H1 (cell line): ENCODE results near the gene RHOBTB3. TPM values are rescaled to one million over a fixed set of nuclear protein-coding genes. Genes with fewer than 3 reads are reported as not detected.

Source experiments
- CTCF ChIA-PET: fragments of 300-600 bp; sonication (Branson Sonifier 250); formaldehyde crosslinking; loops from one replicate; lab custom pipeline; 2021; ENCODE audit not compliant: partially characterized antibody; lab: Charles Lee
- POLR2A ChIA-PET: fragments of 300-600 bp; sonication (Branson Sonifier 250); formaldehyde crosslinking; loops from one replicate; lab custom pipeline; 2021; ENCODE audit warnings: inconsistent platforms; ENCODE audit not compliant: partially characterized antibody; lab: Charles Lee
- DNase-seq, 2 experiments: peaks; one replicate each; pipeline versions ENCODE4 v3.0.0 to v3.0.0-alpha.2; 2010 to 2022; ENCODE audit warnings: low spot score in 2 of 2, low read depth in 1 of 2, mixed read lengths in 1 of 2
- FAIRE-seq: peaks from 2 replicates; lab custom pipeline; 2011; peaks lifted over from hg19 to GRCh38; lab: Jason Lieb, UNC
- H2AFZ ChIP-seq: 2 replicates; pipeline ENCODE4 v1.8.1; 2012; ENCODE audit warnings: low read length, inconsistent platforms
- H2AK5ac ChIP-seq: 2 replicates; pipeline ENCODE4 v1.6.1; 2013; ENCODE audit warnings: low read depth, low read length
- H2BK120ac ChIP-seq: replicated peaks from 2 replicates; pipeline ENCODE3; 2013; ENCODE audit warnings: low read depth, low read length, inconsistent platforms
- H2BK12ac ChIP-seq: 2 replicates; pipeline ENCODE4 v1.6.1; 2013; ENCODE audit warnings: low read depth, low read length
- H2BK15ac ChIP-seq: 2 replicates; pipeline ENCODE4 v1.6.1; 2013; ENCODE audit warnings: low read length
- H2BK20ac ChIP-seq: 2 replicates; pipeline ENCODE4 v1.6.1; 2013; ENCODE audit warnings: low read length
- H2BK5ac ChIP-seq: 2 replicates; pipeline ENCODE4 v1.6.1; 2013; ENCODE audit warnings: low read depth, low read length
- H3K14ac ChIP-seq: 2 replicates; pipeline ENCODE4 v1.6.1; 2013; ENCODE audit warnings: inconsistent platforms; ENCODE audit not compliant: insufficient read length
- H3K18ac ChIP-seq: 2 replicates; pipeline ENCODE4 v1.6.1; 2013; ENCODE audit warnings: low read length; ENCODE audit errors: extremely low read depth
- H3K23ac ChIP-seq: 2 replicates; pipeline ENCODE4 v1.6.1; 2013; ENCODE audit warnings: inconsistent platforms; ENCODE audit not compliant: insufficient read length
- H3K23me2 ChIP-seq: 2 replicates; pipeline ENCODE4 v1.6.1; 2013; ENCODE audit warnings: low read depth, low read length
- H3K27ac ChIP-seq: 2 replicates; pipeline ENCODE4 v1.6.1; 2011; ENCODE audit warnings: low read depth, low read length, inconsistent platforms
- H3K27me3 ChIP-seq, 4 experiments: replicated peaks in 1 of 4; 1 replicate in 1 of 4; 2 replicates in 3 of 4; pipeline versions ENCODE4 v1.6.1 to v1.8.1; 2011 to 2013; ENCODE audit warnings: low read length in 3 of 4, mild to moderate bottlenecking in 3 of 4, inconsistent platforms in 2 of 4, mixed read lengths in 2 of 4, moderate library complexity in 1 of 4; ENCODE audit not compliant: control insufficient read depth in 3 of 4, insufficient read depth in 3 of 4; ENCODE audit errors: extremely low read depth in 1 of 4
- H3K36me3 ChIP-seq, 4 experiments: 2 replicates each; pipeline versions ENCODE4 v1.6.1 to v1.8.1; 2011 to 2013; ENCODE audit warnings: mild to moderate bottlenecking in 4 of 4, low read length in 3 of 4, moderate library complexity in 2 of 4, control low read depth in 1 of 4, inconsistent platforms in 1 of 4; ENCODE audit not compliant: insufficient read depth in 4 of 4, control insufficient read depth in 2 of 4
- H3K4ac ChIP-seq: replicated peaks from 2 replicates; pipeline ENCODE3; 2013; ENCODE audit warnings: low read length, low read depth, mixed read lengths, inconsistent platforms; ENCODE audit not compliant: insufficient read length
- H3K4me1 ChIP-seq, 4 experiments: replicated peaks in 1 of 4; 1 replicate in 1 of 4; 2 replicates in 3 of 4; pipeline versions ENCODE4 v1.6.1 to v1.8.1; 2011 to 2013; ENCODE audit warnings: low read length in 3 of 4, inconsistent platforms in 2 of 4, mixed read lengths in 1 of 4; ENCODE audit not compliant: insufficient read depth in 4 of 4, control insufficient read depth in 3 of 4
- H3K4me2 ChIP-seq, 2 experiments: 2 replicates each; pipeline versions ENCODE4 v1.6.1 to v1.8.1; 2011 to 2013; ENCODE audit warnings: low read depth in 2 of 2, low read length in 2 of 2, control low read depth in 1 of 2, inconsistent platforms in 1 of 2, mild to moderate bottlenecking in 1 of 2; ENCODE audit not compliant: insufficient read depth in 1 of 2
- H3K4me3 ChIP-seq, 4 experiments: fragments of 200-600, 300-600 bp in 1 of 4; sonication (generic), shearing (Covaris generic), sonication (Bioruptor Twin) in 1 of 4; 2 replicates each; pipeline versions ENCODE4 v1.5.1 to v1.8.1; 2011 to 2016; ENCODE audit warnings: low read length in 4 of 4, low read depth in 3 of 4, control low read depth in 2 of 4, inconsistent platforms in 2 of 4, mild to moderate bottlenecking in 2 of 4, mixed read lengths in 1 of 4, moderate library complexity in 1 of 4; ENCODE audit not compliant: insufficient read depth in 2 of 4; ENCODE audit errors: extremely low read depth in 1 of 4
- H3K56ac ChIP-seq: replicated peaks from 2 replicates; pipeline ENCODE3; 2013; ENCODE audit warnings: low read depth, mild to moderate bottlenecking, mixed read lengths, low read length, inconsistent platforms; ENCODE audit not compliant: insufficient read length
- H3K79me1 ChIP-seq: 2 replicates; pipeline ENCODE4 v1.6.1; 2013; ENCODE audit warnings: low read depth, low read length, control low read depth
- H3K79me2 ChIP-seq, 2 experiments: 2 replicates each; pipeline versions ENCODE4 v1.6.1 to v1.8.1; 2012 to 2013; ENCODE audit warnings: low read length in 2 of 2, mild to moderate bottlenecking in 2 of 2, inconsistent platforms in 1 of 2; ENCODE audit not compliant: insufficient read depth in 2 of 2, control insufficient read depth in 1 of 2
- H3K9ac ChIP-seq, 4 experiments: replicated peaks in 1 of 4; 1 replicate in 1 of 4; 2 replicates in 3 of 4; pipeline versions ENCODE4 v1.6.1 to v1.8.1; 2011 to 2013; ENCODE audit warnings: low read depth in 3 of 4, low read length in 3 of 4, control low read depth in 2 of 4, mild to moderate bottlenecking in 2 of 4, moderate library complexity in 2 of 4, inconsistent platforms in 1 of 4; ENCODE audit errors: extremely low read depth in 1 of 4
- H3K9me3 ChIP-seq, 2 experiments: 2 replicates each; pipeline versions ENCODE4 v1.6.1 to v1.8.1; 2012 to 2013; ENCODE audit warnings: mild to moderate bottlenecking in 2 of 2, moderate library complexity in 2 of 2, control low read depth in 1 of 2, inconsistent platforms in 1 of 2, low read depth in 1 of 2, low read length in 1 of 2, mixed read lengths in 1 of 2; ENCODE audit not compliant: insufficient read depth in 2 of 2
- H4K20me1 ChIP-seq, 2 experiments: replicated peaks in 1 of 2; 2 replicates each; pipeline versions ENCODE3 to v1.8.1; 2011 to 2013; ENCODE audit warnings: inconsistent platforms in 2 of 2, low read length in 2 of 2, mild to moderate bottlenecking in 1 of 2; ENCODE audit not compliant: insufficient read depth in 2 of 2, control insufficient read depth in 1 of 2
- H4K5ac ChIP-seq: 2 replicates; pipeline ENCODE4 v1.6.1; 2013; ENCODE audit warnings: low read length, low read depth, mixed read lengths, inconsistent platforms; ENCODE audit not compliant: insufficient read length
- H4K8ac ChIP-seq: 2 replicates; pipeline ENCODE4 v1.8.0; 2013; ENCODE audit warnings: mild to moderate bottlenecking, moderate library complexity, low read length, inconsistent platforms; ENCODE audit not compliant: insufficient read depth; ENCODE audit errors: extremely low read depth
- H4K91ac ChIP-seq: replicated peaks from 2 replicates; pipeline ENCODE3; 2013; ENCODE audit warnings: low read length, mixed read lengths, inconsistent platforms; ENCODE audit not compliant: insufficient read length
- EZH2 ChIP-seq: fragments of 200-600 bp; sonication (generic); IDR thresholded peaks from 2 replicates; pipeline ENCODE4 v1.7.1; 2012; ENCODE audit warnings: low read depth, mild to moderate bottlenecking, moderate library complexity, low read length, inconsistent platforms; ENCODE audit not compliant: severe bottlenecking
- SIRT6 ChIP-seq: IDR thresholded peaks from one replicate; pipeline ENCODE4 v1.7.1; 2012; ENCODE audit warnings: low read length, inconsistent platforms
- WGBS, 2 experiments: shearing (Covaris generic) in 1 of 2; methylation state at CpG; one replicate each; pipeline versions ENCODE4 v1.1.6 to v1.1.7; 2013 to 2015; ENCODE audit warnings: low lambda C conversion rate in 2 of 2, mixed read lengths in 2 of 2, inconsistent platforms in 1 of 2, low coverage in 1 of 2, missing lambda C conversion rate in 1 of 2; ENCODE audit not compliant: insufficient replicate concordance in 2 of 2, insufficient coverage in 1 of 2, insufficient read length in 1 of 2; ENCODE audit errors: extremely low coverage in 1 of 2, missing lambda C conversion rate in 1 of 2; 5-methylcytosine and 5-hydroxymethylcytosine counted together
- polyA plus RNA-seq, 7 experiments: library from polyadenylated mRNA; depleted of rRNA in 3 of 7; stranded (reverse) in 5 of 7; unstranded in 2 of 7; fragments of >200 nt in 5 of 7; fragments of 200-250 nt in 2 of 7; gene quantifications; 1 replicate in 5 of 7; 2 replicates in 1 of 7; 4 replicates in 1 of 7; pipeline versions ENCODE4 v1.2.1 to v1.2.3, GENCODE V29; 2011 to 2013; ENCODE audit warnings: missing spikeins in 2 of 7, mixed read lengths in 2 of 7
- total RNA-seq: library from RNA; stranded (reverse); fragmentation: NEBNext Ultra II Directional; extraction: Animal tissue kit (Norgen Biotek cat#: 25700); gene quantifications from 2 replicates; pipeline ENCODE4 v1.2.1, GENCODE V29; 2021

RHOBTB3 gene
- total and polyA plus RNA-seq, 2 of the 8 experiments (the other 6 are each of a cell fraction or from before 2014, with no cell fraction given) = 8.2 to 17.5 TPM

DNA sequence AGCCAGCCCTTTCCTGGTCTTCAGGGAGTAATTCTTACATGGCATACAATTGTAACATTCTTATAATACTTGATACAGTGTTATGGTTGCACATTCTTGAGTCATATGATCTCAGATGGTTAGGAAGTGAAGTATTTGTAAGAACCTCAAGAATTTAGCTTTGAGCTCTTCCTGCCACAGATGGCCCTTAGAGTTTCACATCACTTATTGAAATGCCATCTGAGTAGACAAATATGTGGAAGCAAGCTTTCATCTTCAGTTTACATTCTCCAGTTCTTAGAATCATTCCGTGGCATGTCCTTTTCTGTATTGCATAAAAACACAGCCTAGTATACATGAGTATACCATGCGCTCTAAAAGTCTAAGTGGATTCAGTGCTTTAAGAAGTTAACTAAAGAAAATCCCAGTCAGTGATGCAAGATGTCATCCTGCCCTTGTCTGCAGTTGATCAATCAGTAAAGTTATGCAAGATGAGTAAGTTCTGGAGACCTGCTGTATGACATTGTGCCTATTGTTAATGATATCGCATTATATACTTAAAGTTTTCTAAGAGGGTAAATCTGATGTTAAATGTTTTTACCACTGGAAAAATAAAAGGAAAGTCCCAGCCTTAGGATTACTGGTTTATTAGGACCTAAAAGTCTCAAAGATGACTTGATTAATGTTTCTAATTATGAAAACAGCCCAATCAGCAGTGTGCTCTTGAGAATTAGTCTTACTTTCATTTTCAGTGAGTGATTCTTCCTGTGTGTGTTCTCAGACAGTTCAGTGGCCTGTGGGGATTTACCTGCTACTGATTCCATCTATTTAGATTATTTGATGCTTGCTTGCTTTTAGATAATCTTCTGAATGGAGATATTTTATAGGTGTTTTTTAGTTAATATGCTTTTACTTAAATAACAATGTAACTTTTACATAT is 29.4 kb downstream of the RHOBTB3 start:
- no peak overlapping the region for H3K18ac ChIP-seq
- H3K36me3 ChIP-seq = no peaks in the 10 kb centered on the region
- no peak overlapping the region for H4K8ac ChIP-seq
- no peak overlapping the region for H2BK20ac ChIP-seq
- H3K4me3 ChIP-seq = no peak overlapping the region
- H3K14ac ChIP-seq = no peak overlapping the region
- H2BK120ac ChIP-seq = no peak overlapping the region
- H3K9ac ChIP-seq = no peak overlapping the region
- H3K4me1 ChIP-seq = no peaks in the 10 kb centered on the region
- no peaks in the 10 kb centered on the region for H3K9me3 ChIP-seq
- H3K79me1 ChIP-seq = no peaks in the 10 kb centered on the region
- H4K20me1 ChIP-seq = no peaks in the 10 kb centered on the region
- no peak for FAIRE-seq
- H3K4me2 ChIP-seq = no peak overlapping the region
- no peaks in the 10 kb centered on the region for H3K23me2 ChIP-seq
- H2AFZ ChIP-seq = no peak overlapping the region
- H3K23ac ChIP-seq = no peak overlapping the region
- POLR2A ChIA-PET = no interaction called here
- TF ChIP-seq EZH2 = no peak
- no peak for TF ChIP-seq SIRT6
- TF ChIP-seq, all 59 proteins: peak for 0
- no peak overlapping the region for H4K91ac ChIP-seq
- H4K5ac ChIP-seq = no peak overlapping the region
- H2AK5ac ChIP-seq = no peak overlapping the region
- no peak overlapping the region for H3K27ac ChIP-seq
- no peaks in the 10 kb centered on the region for H3K27me3 ChIP-seq
- H2BK12ac ChIP-seq = no peak overlapping the region
- H2BK15ac ChIP-seq = no peak overlapping the region
- no peak overlapping the region for H3K56ac ChIP-seq
- DNase-seq = no peak
- no peak overlapping the region for H2BK5ac ChIP-seq
- WGBS, 2 experiments = 91% methylated on average over 3 of the region's 3 CpGs; no CpG with 5 or more reads in 1 of the 2 experiments
- no peak overlapping the region for H3K4ac ChIP-seq
- no peaks in the 10 kb centered on the region for H3K79me2 ChIP-seq
- CTCF ChIA-PET = interaction anchor here (0.7 to 1.4 kb wide), 2 partner anchors 8 to 10 kb away, joined by 3 read pairs; no protein-coding TSS in a partner anchor
